ENCODE results near the gene CPEB2.

The CPEB2 gene

GRCh38 chr4:14984448-14984847, 17.8 kb upstream of the CPEB2 start (continued):
- TF ChIP-seq TSHZ2 (CRISPR knock-in tag; IDR thresholded peaks at IDR 0.05) (no peak), GLIS3 (CRISPR knock-in tag; IDR thresholded peaks at IDR 0.05) (no peak), ZC3H10 (CRISPR knock-in tag; IDR thresholded peaks at IDR 0.05) (no peak), SNAI2 (CRISPR knock-in tag; IDR thresholded peaks at IDR 0.05) (no peak), TCF4 (CRISPR knock-in tag; IDR thresholded peaks at IDR 0.05; ENCODE audit: borderline replicate concordance) (no peak)

GRCh38 chr4:14985161-14985560, 17.1 kb upstream of the CPEB2 start:
- TF ChIP-seq CSRNP3 (CRISPR knock-in tag; IDR thresholded peaks at IDR 0.05): no peak
- TF ChIP-seq PPARA (CRISPR knock-in tag; IDR thresholded peaks at IDR 0.05; ENCODE audit: borderline replicate concordance): no peak
- no peak for TF ChIP-seq SNAI2 (CRISPR knock-in tag; IDR thresholded peaks at IDR 0.05)
- no peak for TF ChIP-seq ZC3H10 (CRISPR knock-in tag; IDR thresholded peaks at IDR 0.05)
- TF ChIP-seq RARB (CRISPR knock-in tag; IDR thresholded peaks at IDR 0.05): no peak
- TF ChIP-seq GLIS3 (CRISPR knock-in tag; IDR thresholded peaks at IDR 0.05): no peak
- TF ChIP-seq ZNF70 (CRISPR knock-in tag; IDR thresholded peaks at IDR 0.05): no peak
- no peak for TF ChIP-seq CSDC2 (CRISPR knock-in tag; IDR thresholded peaks at IDR 0.05)
- no peak for TF ChIP-seq ESRRG (CRISPR knock-in tag; IDR thresholded peaks at IDR 0.05)
- TF ChIP-seq POU6F1 (CRISPR knock-in tag; IDR thresholded peaks at IDR 0.05; ENCODE audit: borderline replicate concordance, low read depth): no peak
- TF ChIP-seq PATZ1 (CRISPR knock-in tag; IDR thresholded peaks at IDR 0.05; ENCODE audit: borderline replicate concordance): no peak
- no peak for TF ChIP-seq ZNF565 (CRISPR knock-in tag; conservative IDR thresholded peaks at IDR 0.05; ENCODE audit: low read depth)
- no peak for TF ChIP-seq ZFP3 (CRISPR knock-in tag; IDR thresholded peaks at IDR 0.05)
- ATAC-seq: no peak

GRCh38 chr4:14985843-14986242, 16.4 kb upstream of the CPEB2 start:
- no peak for TF ChIP-seq BACH2 (CRISPR knock-in tag; IDR thresholded peaks at IDR 0.05; ENCODE audit: borderline replicate concordance)
- TF ChIP-seq RARB (CRISPR knock-in tag; IDR thresholded peaks at IDR 0.05): no peak
- TF ChIP-seq ZNF70 (CRISPR knock-in tag; IDR thresholded peaks at IDR 0.05): no peak
- no peak for TF ChIP-seq CSRNP3 (CRISPR knock-in tag; IDR thresholded peaks at IDR 0.05)
- TF ChIP-seq OSR1 (CRISPR knock-in tag; IDR thresholded peaks at IDR 0.05): no peak
- ATAC-seq: no peak

- no peak for ATAC-seq
- TF ChIP-seq ISL1 (CRISPR knock-in tag; IDR thresholded peaks at IDR 0.05) (no peak), ZC3H10 (CRISPR knock-in tag; IDR thresholded peaks at IDR 0.05) (no peak), ARNTL (CRISPR knock-in tag; IDR thresholded peaks at IDR 0.05; ENCODE audit: borderline replicate concordance, low read depth) (no peak)
These were observed 15.2 kb upstream of the CPEB2 start for GRCh38 chr4:14987054-14987453.

All from SK-N-SH treated with all-trans-retinoic acid at 6 μM for 48 hours (cell line).